NCI-H226 (cell line): ENCODE results near the gene PCDH19.
"Not testable (repeated sequence)": the region's sequence is repeated elsewhere in the genome, so short reads cannot be mapped to it uniquely, and the experiment has no call there.

Experiments used
- DNase-seq: peaks from one replicate; pipeline ENCODE4 v3.0.0-alpha.2; 2015

The PCDH19 gene

GRCh38 chrX:100409610-100410590 is at the start of gene PCDH19:
TSS of gene PCDH19 (minus strand) at chrX:100410273. CDS start at chrX:100408597, 1,676 bp downstream.
- no peak for DNase-seq

DNA sequence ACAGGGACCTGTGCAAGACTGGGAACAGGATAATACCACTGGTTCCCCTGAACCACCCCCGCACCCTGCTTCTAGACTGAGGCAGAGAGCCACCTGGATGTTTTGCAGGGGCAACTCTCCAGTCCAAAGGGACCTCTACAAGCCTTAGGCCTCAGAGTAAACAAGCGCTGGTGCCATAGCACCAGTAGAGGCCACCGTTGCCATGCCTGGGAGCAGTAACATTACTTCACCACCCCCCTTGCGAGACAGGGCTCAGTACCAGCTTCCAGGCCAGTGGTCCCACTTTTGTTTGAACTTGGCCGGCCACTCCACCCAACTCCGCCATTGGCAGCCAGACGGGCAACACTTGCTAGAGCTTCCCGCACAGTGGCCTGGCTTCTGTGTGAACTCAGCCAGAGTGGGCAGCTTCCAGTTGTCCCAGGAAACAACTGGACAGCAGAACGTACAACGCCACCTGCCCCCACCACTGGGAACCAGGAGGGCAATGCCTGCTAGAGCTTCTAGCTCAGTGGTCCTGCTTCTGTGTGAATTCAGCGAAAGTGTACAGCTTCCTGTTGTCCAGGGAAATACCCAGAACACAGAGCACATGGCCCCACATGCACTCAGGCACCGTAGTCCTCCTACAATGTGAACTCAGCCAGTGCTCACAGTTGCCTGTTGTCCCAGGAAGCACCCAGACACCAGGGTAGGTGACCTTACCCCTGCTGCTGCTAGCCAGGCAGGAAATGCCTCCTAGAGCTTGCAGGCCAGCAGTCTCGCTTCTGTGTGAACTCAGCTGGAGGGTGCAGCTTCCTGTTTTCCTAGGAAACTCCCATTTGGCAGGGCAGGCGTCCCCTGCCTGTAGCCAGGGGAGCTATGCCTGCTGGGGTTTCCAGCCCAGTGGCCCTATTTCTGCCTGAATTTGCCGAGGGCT is 39.9 kb upstream of the PCDH19 start:
- no peak for DNase-seq

DNA sequence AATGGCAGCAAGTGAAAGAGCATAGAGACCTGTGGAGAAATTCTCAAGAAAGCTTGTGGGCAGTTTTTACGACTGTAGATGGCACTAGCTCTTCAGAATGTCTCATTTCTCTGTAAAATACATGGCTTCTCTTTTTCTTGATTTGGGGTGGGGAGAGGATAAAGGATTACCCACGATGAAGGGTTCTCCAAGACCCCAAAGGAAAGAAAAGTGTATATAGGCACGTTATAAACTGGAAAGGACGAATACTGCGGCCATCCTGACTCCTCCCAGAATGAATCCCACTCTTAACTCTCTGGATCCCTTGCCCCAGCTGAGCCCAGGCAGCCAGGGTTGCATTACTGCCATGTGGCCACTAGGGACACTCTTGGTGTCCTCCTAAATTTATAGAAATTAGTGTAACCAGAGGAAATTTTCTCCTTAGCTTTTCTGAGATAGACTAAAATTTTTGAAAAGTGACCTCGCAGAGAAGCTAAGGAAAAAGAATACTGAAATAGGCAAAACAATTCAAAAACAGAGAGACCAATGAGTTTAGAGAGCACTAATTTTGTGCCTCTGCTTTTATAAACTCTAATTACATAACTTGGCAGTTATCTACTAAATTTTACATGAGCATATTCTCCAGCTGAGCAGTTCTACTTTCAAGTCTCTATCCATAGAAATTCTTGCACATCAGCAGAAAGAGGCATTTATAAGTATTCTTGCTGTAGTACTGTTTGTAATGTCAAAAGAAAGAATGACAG is 37.8 kb upstream of the PCDH19 start:
- DNase-seq = no peak

GRCh38 chrX:100445593-100445992 is 35.5 kb upstream of the PCDH19 start:
- no peak for DNase-seq

DNA sequence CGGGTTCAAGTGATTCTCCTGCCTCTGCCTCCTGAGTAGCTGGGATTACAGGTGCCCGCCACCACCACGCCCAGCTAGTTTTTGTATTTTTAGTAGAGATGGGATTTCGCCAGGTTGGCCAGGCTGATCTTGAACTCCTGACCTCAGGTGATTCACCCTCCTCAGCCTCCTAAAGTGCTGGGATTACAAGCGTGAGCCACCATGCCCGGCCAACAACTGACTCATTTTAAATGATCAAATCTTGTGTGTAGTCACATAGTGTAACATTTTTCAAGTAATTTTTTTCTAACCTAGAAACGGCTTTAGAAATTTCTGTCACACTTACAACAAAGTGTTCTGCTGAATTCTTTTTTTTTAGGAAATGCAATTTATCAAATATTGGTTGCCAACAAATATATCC is 31.2 kb upstream of the PCDH19 start:
- DNase-seq = not testable (repeated sequence)

DNA sequence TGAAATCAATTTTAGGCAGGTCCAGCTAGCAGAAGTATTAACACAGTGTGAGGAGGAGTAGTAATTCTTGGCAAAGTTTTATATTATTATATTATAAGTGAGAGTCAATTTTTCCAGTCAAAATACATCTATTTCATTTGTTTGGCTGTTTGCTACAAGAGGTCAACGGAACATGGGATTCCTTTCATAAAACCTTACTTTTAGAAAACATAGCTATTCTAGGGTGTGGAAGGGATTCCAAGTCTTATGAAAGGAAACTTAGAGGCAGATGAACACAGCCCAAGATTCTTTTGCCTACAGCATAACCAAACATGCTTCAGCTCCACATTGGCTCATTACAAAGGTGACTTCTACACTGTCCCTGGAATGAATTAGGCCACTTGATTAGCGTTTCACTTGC is 29.9 kb upstream of the PCDH19 start:
- DNase-seq = no peak

DNA sequence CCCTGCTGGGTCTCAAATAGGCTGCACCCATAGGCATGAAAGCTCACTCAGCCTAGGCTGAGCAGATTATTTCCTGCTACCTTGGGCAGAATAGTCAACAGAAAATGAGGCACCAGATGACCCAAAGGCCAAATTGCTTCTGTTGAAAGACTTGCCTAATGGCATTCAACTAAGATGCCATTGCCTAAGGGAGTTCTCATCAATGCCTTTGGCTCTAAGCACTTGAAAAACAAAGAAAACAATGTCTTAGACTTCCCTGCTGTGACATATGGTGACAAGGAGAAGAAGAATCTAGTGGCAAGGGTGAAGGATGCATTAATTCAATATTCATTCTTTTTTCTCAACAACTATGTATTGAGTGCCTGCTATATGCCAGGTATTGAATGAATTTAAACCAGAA is 25.7 kb upstream of the PCDH19 start:
- DNase-seq = no peak

DNA sequence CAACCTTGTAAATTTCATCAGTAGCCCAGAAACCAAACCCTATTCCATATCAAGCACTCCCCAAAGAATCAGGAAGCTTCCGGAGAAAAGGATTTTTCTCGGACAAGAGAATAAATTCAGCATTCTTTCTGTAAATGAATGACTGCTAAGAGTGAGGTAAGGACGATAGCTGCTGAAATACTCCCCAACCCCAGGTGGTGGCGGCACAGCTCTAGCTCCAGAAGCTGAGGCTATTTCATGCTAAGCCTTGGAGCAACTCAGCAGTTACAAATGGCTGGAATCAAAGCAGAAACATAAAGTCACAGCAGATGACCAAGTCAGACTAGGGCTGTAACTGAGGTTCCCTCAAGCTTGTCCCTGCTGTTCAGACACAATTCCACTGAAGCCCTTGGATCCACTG is 13.9 kb upstream of the PCDH19 start:
- no peak for DNase-seq

- no peak for DNase-seq
Observed at GRCh38 chrX:100418556-100418955, 8.5 kb upstream of the PCDH19 start.

DNA sequence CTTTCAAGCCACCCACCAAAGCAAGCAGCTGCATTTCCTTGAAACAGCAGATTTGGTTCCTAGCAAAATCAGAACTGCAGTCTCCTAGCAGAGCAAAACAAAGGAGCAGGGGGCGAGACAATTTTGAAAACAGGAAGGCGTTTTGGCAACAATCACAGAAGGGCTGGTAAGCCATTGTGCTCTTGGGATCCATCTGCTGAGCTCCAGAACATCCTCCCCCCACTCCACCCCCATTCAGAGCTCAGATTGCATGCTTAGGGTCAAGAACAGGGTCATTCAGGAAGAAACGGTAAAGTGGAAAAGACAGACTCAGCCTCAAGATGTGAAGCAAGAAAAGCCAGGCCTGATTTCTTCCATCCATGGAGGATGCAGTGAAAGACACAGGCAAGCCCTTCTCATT is 7.6 kb upstream of the PCDH19 start:
- no peak for DNase-seq

DNA sequence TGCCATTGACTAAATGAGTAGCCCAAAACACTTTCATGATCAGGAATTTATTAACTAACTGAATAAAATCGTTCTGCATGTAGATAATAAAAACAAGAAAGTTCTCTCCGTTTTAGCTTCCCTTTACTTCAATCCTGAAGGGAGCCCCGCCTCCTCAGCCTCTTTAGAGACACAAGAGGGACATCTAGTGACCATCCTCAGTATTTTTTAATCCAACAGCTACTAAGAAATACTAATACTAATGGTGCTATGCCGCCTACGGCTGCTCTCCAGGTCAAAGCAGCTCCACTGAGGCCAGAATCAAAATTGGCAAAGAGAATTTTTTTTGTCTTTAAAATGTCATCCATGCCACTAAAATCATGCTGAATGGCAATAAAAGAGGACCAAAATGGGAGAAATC is 3.2 kb upstream of the PCDH19 start:
- peak; percentile 2 for DNase-seq

- DNase-seq = no peak
Observed at GRCh38 chrX:100411802-100412715, 2.0 kb upstream of the PCDH19 start.

DNA sequence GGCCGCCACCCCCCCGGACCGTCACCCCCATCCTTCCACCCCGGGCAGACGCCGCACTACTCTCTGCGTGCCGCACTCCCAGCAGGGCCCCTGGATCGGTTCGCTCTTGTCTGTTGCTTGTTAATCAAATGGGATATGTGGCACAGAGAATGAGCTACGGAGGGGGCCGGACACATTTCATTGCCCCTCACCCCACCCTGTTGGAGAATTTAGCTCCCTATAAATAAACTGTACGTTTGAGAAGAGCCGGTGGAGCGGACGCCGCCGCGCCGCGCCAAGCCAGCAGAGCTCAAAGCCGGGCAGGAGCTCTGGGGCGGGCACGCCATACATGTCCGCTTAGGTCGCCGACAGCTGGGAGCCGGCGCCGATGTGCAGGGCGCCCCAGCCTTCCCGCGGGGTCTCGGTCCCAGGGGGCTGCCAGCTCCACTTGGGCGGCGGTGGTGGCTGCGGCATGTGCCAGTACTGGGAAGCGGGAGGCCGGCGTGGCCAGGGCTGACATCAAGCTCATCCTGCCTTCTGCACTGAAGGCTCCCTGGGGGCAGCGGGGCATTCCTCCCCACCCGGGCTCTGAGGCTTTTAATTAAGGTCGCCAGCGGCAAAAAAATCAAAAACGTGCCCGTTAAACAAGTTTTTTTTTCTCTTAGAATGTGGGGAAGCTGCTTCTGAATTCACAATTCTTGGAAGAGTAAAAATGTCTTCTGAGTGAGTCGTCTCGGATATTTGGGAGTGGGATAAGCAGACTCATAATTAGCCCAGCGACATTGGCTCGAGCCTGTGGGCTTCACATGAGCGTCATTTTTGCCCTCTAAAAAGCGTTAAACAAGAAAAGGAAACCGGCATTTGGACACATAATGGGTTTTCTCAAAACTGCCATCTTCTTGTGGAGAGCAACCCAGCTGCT is 1.1 kb upstream of the PCDH19 start:
- DNase-seq = no peak

- no peak for DNase-seq
Observed at GRCh38 chrX:100408713-100409609, 1.1 kb downstream of the PCDH19 start.

DNA sequence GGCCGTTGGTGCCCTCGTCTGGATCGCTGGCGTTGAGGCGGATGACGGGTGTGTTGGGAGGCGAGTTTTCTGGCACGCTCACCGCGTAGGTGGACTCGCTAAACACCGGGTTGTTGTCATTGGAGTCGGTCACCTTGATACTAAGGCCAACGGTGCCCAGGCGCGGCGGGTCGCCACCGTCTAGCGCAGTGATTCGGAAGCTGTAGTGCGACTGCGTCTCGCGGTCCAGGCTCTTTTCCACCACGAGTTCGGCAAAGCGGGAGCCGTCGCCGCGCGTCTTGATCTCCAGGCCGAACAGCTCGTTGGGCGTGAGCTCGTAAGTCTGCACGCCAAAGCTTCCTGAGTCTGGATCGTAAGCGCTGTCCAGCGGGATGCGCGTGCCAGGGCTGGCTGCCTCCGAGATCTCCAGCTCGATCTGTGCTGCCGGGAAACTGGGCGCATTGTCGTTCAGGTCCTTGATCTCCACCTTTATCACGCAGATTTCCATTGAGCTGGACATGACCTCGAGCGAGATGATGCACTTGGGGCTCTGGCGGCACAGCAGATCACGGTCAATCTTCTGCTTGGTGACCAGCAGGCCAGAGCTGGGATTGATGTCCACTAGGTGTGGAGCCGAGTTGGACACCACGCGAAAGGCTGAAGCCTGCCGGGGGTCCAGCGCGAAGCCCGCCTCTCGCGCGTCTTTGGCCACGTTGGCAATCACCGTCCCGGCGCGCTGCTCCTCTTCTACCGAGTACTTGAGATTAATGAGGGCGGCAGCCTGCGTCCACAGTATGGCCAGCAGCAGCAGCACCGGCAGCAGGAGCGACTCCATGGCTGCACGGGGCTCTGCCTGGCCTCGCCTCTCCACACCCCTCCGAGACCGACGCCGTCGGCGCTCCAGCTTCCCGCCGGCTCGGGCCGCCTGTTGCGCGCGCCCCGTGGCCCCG is 2.0 kb downstream of the PCDH19 start:
- no peak for DNase-seq

GRCh38 chrX:100407147-100407783 is 2.8 kb downstream of the PCDH19 start:
- no peak for DNase-seq

- no peak for DNase-seq
Observed at GRCh38 chrX:100405424-100405823, 4.6 kb downstream of the PCDH19 start.

- no peak for DNase-seq
Observed at GRCh38 chrX:100404851-100405250, 5.2 kb downstream of the PCDH19 start.
